ENCODE results near the gene ZNF593.

ZNF593 gene

GRCh38 chr1:26148887-26149286 lies 20.8 kb upstream of the ZNF593 start:
- no peak for DNase-seq (ENCODE audit: low spot score)

GRCh38 chr1:26153966-26154532 lies 15.7 kb upstream of the ZNF593 start:
- DNase-seq (ENCODE audit: low spot score), result no peak

- DNase-seq (ENCODE audit: low spot score), result no peak
Observed at GRCh38 chr1:26154750-26155149, 15.0 kb upstream of the ZNF593 start.

- no peak for DNase-seq (ENCODE audit: low spot score)
Observed at GRCh38 chr1:26155370-26156284, 14.1 kb upstream of the ZNF593 start.

- peak; percentile 76 for DNase-seq (ENCODE audit: low spot score)
Observed at GRCh38 chr1:26156285-26157038, 13.2 kb upstream of the ZNF593 start.

GRCh38 chr1:26158271-26158907 lies 11.3 kb upstream of the ZNF593 start:
- no peak for DNase-seq (ENCODE audit: low spot score)

GRCh38 chr1:26158908-26159742 lies 10.6 kb upstream of the ZNF593 start, which contains the start of gene FAM110D:
Gene FAM110D, plus strand, starts transcription at chr1:26159079. Its CDS starts 2,213 bp downstream, at chr1:26161292.
- no peak for DNase-seq (ENCODE audit: low spot score)

- DNase-seq (ENCODE audit: low spot score), result no peak
Observed at GRCh38 chr1:26159743-26160039, 10.0 kb upstream of the ZNF593 start.

GRCh38 chr1:26160527-26161414 lies 8.9 kb upstream of the ZNF593 start:
- no peak for DNase-seq (ENCODE audit: low spot score)

GRCh38 chr1:26161415-26162219 lies 8.1 kb upstream of the ZNF593 start:
- no peak for DNase-seq (ENCODE audit: low spot score)

GRCh38 chr1:26162220-26162709 lies 7.4 kb upstream of the ZNF593 start:
- no peak for DNase-seq (ENCODE audit: low spot score)

- no peak for DNase-seq (ENCODE audit: low spot score)
Observed at GRCh38 chr1:26163684-26164035, 6.0 kb upstream of the ZNF593 start.

- no peak for DNase-seq (ENCODE audit: low spot score)
Observed at GRCh38 chr1:26164036-26164860, 5.5 kb upstream of the ZNF593 start.

GRCh38 chr1:26164861-26165842 lies 4.6 kb upstream of the ZNF593 start:
- no peak for DNase-seq (ENCODE audit: low spot score)

- no peak for DNase-seq (ENCODE audit: low spot score)
Observed at GRCh38 chr1:26166719-26167281, 2.9 kb upstream of the ZNF593 start.

GRCh38 chr1:26168410-26169197 lies 1.1 kb upstream of the ZNF593 start, which contains the start of gene C1orf232:
Gene C1orf232, minus strand, starts transcription at chr1:26168963. Its CDS starts 464 bp downstream, at chr1:26168499.
- no peak for DNase-seq (ENCODE audit: low spot score)
